Skin of body (tissue), 2 donors: ENCODE measurements around the gene MAP4K4. TPM values are rescaled to one million over a fixed set of nuclear protein-coding genes. Genes with fewer than 3 reads are reported as not detected.
"Not testable (repeated sequence)": the region's sequence is repeated elsewhere in the genome, so short reads cannot be mapped to it uniquely, and the experiment has no call there.

Experiments used
- DNase-seq: peaks from one replicate; lab custom pipeline; 2025; lab: John Stamatoyannopoulos, UW
- total RNA-seq: library from RNA; depleted of rRNA; stranded (reverse); fragments of >200 nt; gene quantifications from one replicate; pipeline ENCODE4 v1.2.3, GENCODE V29; 2014

The MAP4K4 gene
- total RNA-seq, 1 donor from 2014 or later: 78.7 TPM

DNA sequence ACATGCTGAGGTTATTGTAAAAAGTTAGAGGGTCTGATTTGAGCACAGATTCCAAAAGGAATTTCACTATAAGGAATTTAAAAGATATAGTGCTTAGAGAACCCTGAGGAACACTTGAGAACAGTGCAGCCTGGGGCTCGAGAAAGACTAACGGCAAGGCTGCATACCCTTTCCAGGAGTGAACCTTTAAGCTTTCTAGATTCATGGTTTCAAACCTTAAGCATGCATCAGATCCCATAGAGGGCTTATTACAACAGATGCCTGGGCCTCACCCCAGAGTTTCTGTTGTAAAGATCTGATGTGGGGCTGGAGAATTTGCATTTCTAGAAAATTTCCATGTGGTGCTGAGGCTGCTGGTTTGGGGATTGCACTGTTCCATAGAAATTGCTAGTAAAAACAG is 203.7 kb downstream of the MAP4K4 start:
- no peak for DNase-seq

DNA sequence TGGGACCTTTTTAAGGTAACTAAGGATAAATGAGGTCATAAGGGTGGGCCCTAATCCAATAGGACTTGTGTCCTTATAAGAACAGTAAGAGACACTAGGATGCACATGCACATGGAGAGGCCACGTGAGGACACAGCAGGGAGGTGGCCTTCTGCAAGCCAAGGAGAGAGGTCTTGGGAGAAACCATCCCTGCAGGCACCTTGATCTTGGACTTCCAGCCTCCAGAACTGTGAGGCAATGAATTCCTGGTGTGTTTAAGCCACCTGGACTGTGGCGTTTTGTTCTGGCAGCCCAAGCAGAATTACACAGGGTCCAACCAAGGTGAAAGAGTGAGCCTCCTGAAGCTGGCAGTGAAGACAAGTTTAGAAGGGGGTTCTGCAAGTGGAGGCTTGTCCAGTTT is 204.7 kb downstream of the MAP4K4 start:
- no peak for DNase-seq

DNA sequence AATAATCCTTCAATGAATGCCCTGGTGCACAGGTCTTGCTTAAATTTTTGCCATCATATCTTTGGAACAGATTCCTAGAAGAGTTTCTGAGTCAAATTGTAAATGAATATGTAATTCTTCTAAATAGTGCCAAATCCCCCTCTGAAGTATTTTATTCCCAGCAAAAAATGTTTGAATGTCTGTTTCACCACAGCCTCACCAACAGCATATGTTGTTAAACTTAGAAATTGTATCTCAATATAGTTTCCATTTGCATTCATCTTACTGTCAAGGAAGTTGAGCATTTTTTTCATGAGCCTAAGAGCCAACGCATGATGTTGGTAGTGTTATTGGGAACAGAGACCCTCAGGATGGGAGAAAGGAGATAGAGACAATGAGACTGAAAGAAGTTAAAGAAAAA is 207.4 kb downstream of the MAP4K4 start:
- DNase-seq: no peak

DNA sequence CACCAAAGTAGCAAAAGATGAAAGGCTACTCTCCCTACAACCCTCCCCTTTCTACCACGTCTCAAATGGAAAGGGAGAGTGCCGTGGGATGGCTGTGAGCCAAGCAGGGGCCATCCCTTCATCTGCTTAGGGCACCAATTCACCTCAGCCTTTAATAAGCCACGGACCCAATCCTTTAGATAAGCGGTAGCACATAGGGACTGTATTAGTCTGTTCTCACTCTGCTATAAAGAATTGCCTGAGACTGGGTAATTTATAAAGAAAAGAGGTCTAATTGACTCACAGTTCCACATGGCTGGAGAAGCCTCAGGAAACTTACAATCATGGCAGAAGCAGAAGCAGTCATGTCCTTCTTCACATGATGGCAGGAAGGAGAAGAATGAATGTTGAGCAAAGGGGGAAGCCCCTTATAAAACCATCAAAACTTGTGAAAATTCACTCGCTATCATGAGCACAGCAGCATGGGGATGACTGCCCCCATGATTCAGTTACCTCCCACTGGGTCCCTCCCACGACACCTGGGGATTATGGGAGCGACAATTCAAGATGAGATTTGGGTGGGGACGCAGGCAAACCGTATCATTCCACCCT is 208.3 kb downstream of the MAP4K4 start:
- DNase-seq: no peak

DNA sequence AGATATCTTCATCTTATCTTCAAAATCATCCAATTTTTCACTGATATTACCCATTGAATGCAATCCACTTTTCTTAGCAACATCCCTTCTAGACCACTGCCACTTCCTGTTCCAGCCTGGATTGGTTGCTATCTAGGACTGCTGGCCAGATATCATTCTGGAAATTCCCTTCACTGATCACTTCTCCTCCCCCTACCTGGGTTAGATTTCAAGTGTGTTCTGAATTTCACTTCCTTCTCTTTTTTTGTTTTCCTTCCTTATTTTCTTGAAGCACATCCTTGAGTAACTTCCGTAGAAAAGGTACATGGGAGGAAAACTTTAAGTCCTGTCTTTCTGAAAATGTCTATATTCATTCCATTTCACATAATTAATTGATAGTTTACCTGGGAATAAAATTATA is 212.3 kb downstream of the MAP4K4 start:
- no peak for DNase-seq

DNA sequence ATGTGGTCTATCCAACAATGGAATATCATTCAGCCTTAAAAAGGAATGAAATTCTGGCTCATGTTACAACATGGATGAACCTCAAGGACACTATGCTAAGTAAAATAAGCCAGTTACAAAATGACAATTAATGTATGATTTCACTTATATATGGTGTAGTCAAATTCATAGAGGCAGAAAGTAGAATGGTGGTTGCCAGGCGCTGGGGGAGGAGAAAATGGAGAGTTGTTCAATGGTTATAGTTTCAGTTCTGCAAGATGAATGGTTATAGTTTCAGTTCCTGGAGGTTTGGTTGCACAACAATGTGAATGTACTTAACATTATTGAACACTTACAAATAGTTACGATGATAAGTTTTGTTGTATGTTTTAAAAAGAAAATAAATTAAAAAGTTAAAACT is 215.0 kb downstream of the MAP4K4 start:
- no peak for DNase-seq

DNA sequence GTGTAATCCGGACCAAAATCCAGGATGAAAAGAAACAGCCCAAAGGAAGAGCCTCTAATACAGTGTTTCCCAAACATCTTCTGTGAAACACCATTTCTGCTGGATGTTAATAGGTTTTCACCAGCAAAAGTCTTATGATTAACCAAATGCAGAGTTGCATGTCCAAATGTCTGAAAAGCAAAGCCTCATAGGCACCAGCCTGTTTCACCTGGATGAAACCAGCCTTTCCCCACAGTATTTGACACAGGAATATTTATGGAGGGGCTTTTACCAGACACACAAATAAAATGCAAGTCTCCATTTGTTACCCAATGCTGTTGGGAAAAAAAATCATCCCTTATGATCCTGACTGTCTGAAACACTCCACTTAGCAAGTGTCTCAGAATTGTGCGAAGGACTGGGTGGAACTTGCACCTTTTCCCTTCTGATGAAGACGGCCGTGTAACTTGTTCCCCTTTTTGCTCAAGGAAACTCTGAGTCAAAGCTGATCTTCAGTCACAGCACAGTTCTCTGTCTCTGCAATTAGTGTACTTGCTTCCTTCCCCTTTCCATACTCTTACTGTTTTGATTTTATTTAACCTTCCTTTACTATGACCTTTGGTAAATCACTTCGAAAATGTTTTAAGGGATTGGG is 223.9 kb downstream of the MAP4K4 start:
- DNase-seq: no peak

DNA sequence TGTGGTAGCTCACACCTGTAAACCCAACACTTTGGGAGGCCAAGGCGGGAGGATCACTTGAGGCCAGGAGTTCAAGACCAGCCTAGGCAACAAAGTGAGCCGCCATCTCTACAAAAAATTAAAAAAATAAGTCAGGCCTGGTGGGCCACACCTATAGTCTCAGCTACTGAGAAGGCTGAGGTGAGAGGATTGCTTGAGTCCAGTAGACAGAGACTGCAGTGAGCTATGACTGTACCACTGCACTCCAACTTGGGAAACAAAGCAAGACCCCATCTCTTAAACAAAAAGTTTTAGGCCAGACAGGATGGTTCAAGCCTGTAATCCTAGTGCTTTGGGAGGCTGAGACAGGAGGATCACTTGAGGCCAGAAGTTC is 224.4 kb downstream of the MAP4K4 start:
- no peak for DNase-seq

DNA sequence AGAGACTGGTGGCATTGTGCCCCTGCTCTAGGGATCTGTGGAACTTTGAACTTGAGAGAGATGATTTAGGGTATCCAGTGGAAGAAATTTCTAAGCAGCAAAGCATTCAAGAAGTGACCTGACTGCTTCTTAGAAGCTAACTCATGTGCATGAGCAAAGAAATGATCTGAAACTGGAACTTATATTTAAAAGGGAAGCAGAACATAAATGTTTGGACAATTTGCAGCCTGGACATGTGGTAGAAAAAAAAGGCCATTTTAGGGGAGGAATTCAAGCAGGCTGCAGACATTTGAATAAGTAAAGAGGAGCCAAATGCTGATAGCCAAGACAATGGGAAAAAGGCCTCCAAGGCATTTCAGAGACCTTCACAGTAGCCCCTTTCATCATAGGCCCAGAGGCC is 226.8 kb downstream of the MAP4K4 start:
- DNase-seq: not testable (repeated sequence)

DNA sequence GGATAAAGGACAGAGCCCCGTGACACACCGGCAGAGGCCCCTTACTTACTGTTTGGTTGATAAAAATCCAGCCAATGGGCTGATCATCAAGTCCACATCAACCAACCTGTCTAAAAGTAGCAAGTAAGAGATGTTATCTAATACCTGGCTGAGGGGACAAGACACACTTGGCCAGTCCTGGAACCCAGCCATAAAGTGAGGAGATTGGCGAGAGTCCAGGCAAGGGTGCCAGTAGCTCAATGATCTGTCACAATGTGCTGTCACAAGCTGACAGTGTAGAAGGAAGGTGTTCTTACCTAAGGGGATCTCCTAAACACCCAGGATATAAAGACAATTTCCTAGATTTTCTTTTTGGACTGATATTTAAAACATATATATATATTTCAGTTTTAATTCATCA is 232.5 kb downstream of the MAP4K4 start:
- DNase-seq: no peak

DNA sequence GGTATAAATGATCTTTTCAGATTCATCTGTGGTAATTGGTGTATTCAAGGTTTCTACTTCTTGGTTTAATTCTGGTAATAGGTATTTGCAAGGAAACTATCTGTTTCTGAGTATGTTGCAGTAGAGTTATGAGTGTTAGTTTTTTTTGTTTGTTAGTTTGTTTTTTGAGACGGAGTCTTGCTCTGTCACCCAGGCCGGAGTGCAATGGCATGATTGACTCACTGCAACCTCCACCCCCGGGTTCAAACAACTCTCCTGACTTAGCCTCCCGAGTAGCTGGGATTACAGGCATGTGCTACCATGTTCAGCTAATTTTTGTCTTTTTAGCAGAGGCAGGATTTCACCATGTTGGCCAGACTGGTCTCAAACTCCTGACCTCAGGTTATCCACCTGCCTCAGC is 233.3 kb downstream of the MAP4K4 start:
- DNase-seq: no peak

DNA sequence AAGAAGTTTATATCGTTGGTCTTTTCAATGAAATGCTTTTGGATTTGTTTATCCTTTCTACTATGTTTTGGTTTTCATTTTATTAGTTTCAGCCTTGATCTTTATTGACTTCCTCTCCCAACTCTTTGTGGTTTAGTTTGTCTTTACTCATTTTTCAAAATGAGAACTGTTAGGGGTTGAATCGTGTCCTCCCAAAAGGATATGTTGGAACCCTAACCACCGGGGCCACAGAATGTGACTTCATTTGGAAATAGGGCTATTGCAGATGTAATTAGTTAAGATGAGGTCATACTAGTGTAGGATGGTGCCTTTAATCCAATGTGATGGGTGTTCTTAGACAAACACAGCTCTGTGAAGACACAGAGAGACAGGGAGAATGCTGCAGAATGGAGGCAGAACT is 233.9 kb downstream of the MAP4K4 start:
- no peak for DNase-seq

DNA sequence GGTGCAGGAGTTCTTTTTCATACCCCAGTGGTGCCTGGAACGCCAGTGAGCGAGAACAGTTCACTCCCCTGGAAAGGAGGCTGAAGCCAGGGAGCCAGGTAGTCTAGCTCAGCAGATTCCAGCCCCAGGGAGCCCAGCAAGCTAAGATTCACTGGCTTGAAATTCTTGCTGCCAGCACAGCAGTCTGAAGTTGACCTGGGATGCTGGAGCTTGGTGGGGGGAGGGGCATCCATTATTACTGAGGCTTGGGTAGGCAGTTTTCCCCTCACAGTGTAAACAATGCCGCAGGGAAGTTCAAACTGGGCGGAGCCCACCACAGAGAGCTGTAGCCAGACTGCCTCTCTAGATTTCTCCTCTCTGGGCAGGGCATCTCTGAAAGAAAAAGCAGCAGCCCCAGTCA is 238.3 kb downstream of the MAP4K4 start:
- DNase-seq: not testable (repeated sequence)

DNA sequence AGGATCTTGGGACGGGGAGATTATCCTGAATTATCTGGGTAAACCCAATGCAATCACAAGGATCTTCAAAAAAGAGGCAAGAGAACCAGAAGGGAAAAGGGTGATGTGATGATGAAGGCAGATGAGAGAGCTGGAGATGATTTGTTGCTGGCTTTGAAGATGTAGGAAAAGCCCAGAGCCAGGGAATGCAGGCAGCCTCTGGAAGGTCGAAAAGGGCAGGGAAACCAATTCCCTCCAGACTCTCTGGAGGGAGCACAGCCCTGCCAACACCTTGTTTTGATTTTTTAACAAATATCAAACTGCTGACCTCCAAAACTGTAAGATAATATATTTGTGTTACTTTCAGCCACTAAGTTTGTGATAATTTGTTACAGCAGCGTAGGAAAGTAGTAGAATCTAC is 245.3 kb downstream of the MAP4K4 start:
- DNase-seq: no peak

Other genes with a start within 250 kb of the MAP4K4 start
- 1.2 TPM for gene RFX8, start 222.6 kb upstream of the MAP4K4 start, total RNA-seq